ENCODE data around the gene SLC66A2. TPM values are rescaled to one million over a fixed set of nuclear protein-coding genes. Genes with fewer than 3 reads are reported as not detected.

SLC66A2 gene
- total RNA-seq, 1 experiment from 2014 or later, result 13.0 TPM

DNA sequence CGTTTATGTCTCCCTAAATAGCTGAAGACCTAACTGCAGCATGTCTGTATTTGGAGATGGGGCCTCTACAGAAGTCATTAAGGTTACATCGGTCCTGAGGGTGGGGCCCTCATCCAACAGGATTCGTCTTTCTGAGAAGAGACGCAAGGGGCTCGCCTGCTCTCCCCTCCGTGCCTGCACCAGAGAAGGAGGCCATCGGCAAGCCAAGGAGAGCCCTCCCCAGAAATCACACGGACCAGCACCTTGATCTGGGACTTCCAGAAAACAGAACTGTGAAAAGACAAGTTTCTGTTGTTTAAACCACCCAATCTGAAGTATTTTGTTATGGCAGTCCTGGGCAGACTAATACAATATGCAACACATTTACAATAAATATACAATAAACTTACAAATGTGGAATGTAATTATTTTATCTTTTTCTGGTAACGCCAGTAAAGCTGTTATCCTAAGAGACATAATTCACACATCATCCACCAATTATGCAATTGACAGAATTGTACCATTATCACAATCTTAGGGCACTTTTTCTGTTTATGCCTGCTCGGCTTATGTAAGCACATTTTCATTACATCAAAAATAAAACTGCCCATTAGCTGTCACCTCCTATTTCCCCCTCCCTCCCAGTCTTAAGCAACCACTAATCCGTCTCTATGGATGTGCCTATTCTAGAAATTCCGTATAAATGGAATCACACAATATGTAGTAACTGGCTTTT, 19.1 kb upstream of the SLC66A2 start:
- Histone ChIP-seq H3K23me2 (ENCODE audit: insufficient read length, low read depth, low read length, poor library complexity, severe bottlenecking) (no peaks in the 10 kb centered on the region), H2BK120ac (ENCODE audit: low read depth, low read length, poor library complexity, severe bottlenecking) (no peak overlapping the region), H2AK5ac (ENCODE audit: insufficient read length, low read length) (no peak overlapping the region), H3K27me3 (ENCODE audit: insufficient read depth, low read length) (no peaks in the 10 kb centered on the region), H3K14ac (ENCODE audit: insufficient read depth, low read length) (no peak overlapping the region), H3K27ac (ENCODE audit: insufficient read length, low read depth, low read length) (no peak overlapping the region), H3K79me2 (ENCODE audit: insufficient read depth, low read length) (peaks cover 4% of the 10 kb centered on the region; the same call in 1 of the 2 replicates), H2BK12ac (ENCODE audit: insufficient read length, low read depth, low read length) (no peak overlapping the region), H3K79me1 (ENCODE audit: insufficient read depth, low read depth, low read length, poor library complexity, severe bottlenecking) (peaks cover 6% of the 10 kb centered on the region), H4K20me1 (ENCODE audit: control insufficient read depth, insufficient read depth, insufficient read length) (no peaks in the 10 kb centered on the region), H2BK20ac (ENCODE audit: low read depth, low read length, poor library complexity, severe bottlenecking) (no peak overlapping the region), H3K56ac (ENCODE audit: insufficient read length, low read depth, low read length) (no peak overlapping the region), H3T11ph (ENCODE audit: low read length) (no peak overlapping the region), H2BK5ac (ENCODE audit: insufficient read length, low read length) (no peak overlapping the region), H2BK15ac (ENCODE audit: low read depth, low read length) (no peak overlapping the region), H3K4me2 (ENCODE audit: insufficient read depth, insufficient read length, low read length) (no peak overlapping the region), H3K4me1 (ENCODE audit: insufficient read depth, low read length) (no peaks in the 10 kb centered on the region), H3K4ac (ENCODE audit: low read depth, low read length) (no peak overlapping the region), H2AFZ (ENCODE audit: low read length) (no peak overlapping the region), H3K23ac (ENCODE audit: insufficient read length, low read depth, low read length) (no peak overlapping the region), H4K91ac (ENCODE audit: insufficient read length, low read depth, low read length) (no peak overlapping the region), H3K18ac (ENCODE audit: insufficient read length, low read depth, low read length) (no peak overlapping the region), H4K5ac (ENCODE audit: insufficient read length, low read depth, low read length) (no peak overlapping the region), H3K9ac (ENCODE audit: extremely low read depth, insufficient read length, low read length) (no peak overlapping the region), H4K8ac (replicated peaks; ENCODE audit: insufficient read length, low read depth, low read length) (no peak overlapping the region), H3K9me3 (ENCODE audit: control insufficient read depth, low read depth, low read length) (no peaks in the 10 kb centered on the region)
- H3K36me3 Mint-ChIP-seq (ENCODE audit: insufficient read depth in 1 of 3, low read depth in 3 of 3), result peaks cover 25 to 56% (median 46%) of the 10 kb centered on the region in 3 experiments
- TF ChIP-seq CTCF (conservative IDR thresholded peaks at IDR 0.05), result no peak
- no peaks in the 10 kb centered on the region for H3K9me3 Mint-ChIP-seq
- H3K4me3 Mint-ChIP-seq, result no peak overlapping the region
- no peak for DNase-seq
- no peak overlapping the region; a peak in 1 of 7 replicates for H3K27ac Mint-ChIP-seq
- WGBS (ENCODE audit: extremely low coverage, insufficient read length, low lambda C conversion rate), result no CpG with 5 or more reads among the region's 12 CpGs
- H3K27me3 Mint-ChIP-seq (ENCODE audit: low read depth), result peaks cover 10% of the 10 kb centered on the region
- peaks cover 1% of the 10 kb centered on the region in 2 experiments; a peak in 3 of 4 replicates for H3K4me1 Mint-ChIP-seq
